ENCODE results near the gene KIAA1217. TPM values are rescaled to one million over a fixed set of nuclear protein-coding genes. Genes with fewer than 3 reads are reported as not detected.
A peak's percentile ranks its signal among the peaks of the same experiment; 100 is the strongest.

Gene KIAA1217
- total and polyA plus RNA-seq, 2 experiments from 2014 or later, result 5.4 to 8.1 TPM

GRCh38 chr10:24455447-24455846, 246.5 kb downstream of the KIAA1217 start:
- H2AFZ ChIP-seq, result no peak overlapping the region
- no peaks in the 10 kb centered on the region for H3K9me3 ChIP-seq (ENCODE audit: low read depth)
- peaks cover 5% of the 10 kb centered on the region; the same call in 1 of the 2 replicates for H3K79me2 ChIP-seq (ENCODE audit: insufficient read depth)
- in situ Hi-C loops (cut with MboI), result no loop called here
- H3K27me3 ChIP-seq (replicated peaks; ENCODE audit: insufficient read depth), result no peaks in the 10 kb centered on the region
- no peaks in the 10 kb centered on the region for H3K9me2 ChIP-seq (ENCODE audit: insufficient read depth)
- H3K4me3 ChIP-seq, result no peak overlapping the region
- peak overlapping the region; percentile 59 for H3K9ac ChIP-seq
- TF ChIP-seq EZH2 (IDR thresholded peaks at IDR 0.05; ENCODE audit: insufficient read depth, poor library complexity, severe bottlenecking) (no peak), EZH2phosphoT487 (IDR thresholded peaks at IDR 0.05; ENCODE audit: insufficient read depth, low read depth) (no peak)
- no peak overlapping the region for H3K4me2 ChIP-seq (ENCODE audit: unreplicated experiment)
- H3K4me1 ChIP-seq (ENCODE audit: insufficient read depth), result peaks cover 57% of the 10 kb centered on the region
- WGBS, 2 experiments (ENCODE audit: low coverage in 1 of 2, low lambda C conversion rate in 2 of 2, missing lambda C conversion rate in 2 of 2), result 94 to 97% methylated on average over 4 of the region's 4 CpGs
- DNase-seq, result no peak
- peaks cover 45% of the 10 kb centered on the region for H3F3A ChIP-seq (ENCODE audit: insufficient read depth)
- peak overlapping the region; percentile 84 for H3K27ac ChIP-seq
- no peaks in the 10 kb centered on the region for H4K20me1 ChIP-seq (ENCODE audit: insufficient read depth)
- no peaks in the 10 kb centered on the region for H3K36me3 ChIP-seq (ENCODE audit: low read depth)

GRCh38 chr10:24456322-24456721, 247.4 kb downstream of the KIAA1217 start:
- Histone ChIP-seq H3F3A (ENCODE audit: insufficient read depth) (peaks cover 45% of the 10 kb centered on the region), H3K36me3 (ENCODE audit: low read depth) (no peaks in the 10 kb centered on the region), H3K4me1 (ENCODE audit: insufficient read depth) (peaks cover 48% of the 10 kb centered on the region), H3K79me2 (ENCODE audit: insufficient read depth) (no peaks in the 10 kb centered on the region), H2AFZ (no peak overlapping the region), H3K9me2 (ENCODE audit: insufficient read depth) (no peaks in the 10 kb centered on the region), H3K9me3 (ENCODE audit: low read depth) (no peaks in the 10 kb centered on the region), H3K27me3 (replicated peaks; ENCODE audit: insufficient read depth) (no peaks in the 10 kb centered on the region), H3K4me2 (ENCODE audit: unreplicated experiment) (peak overlapping the region; percentile 45), H3K4me3 (peak overlapping the region; percentile 25; the same call in 1 of the 2 replicates), H4K20me1 (ENCODE audit: insufficient read depth) (no peaks in the 10 kb centered on the region), H3K9ac (peak overlapping the region; percentile 59), H3K27ac (peak overlapping the region; percentile 84)
- TF ChIP-seq EZH2 (IDR thresholded peaks at IDR 0.05; ENCODE audit: insufficient read depth, poor library complexity, severe bottlenecking), result no peak
- no peak for TF ChIP-seq EZH2phosphoT487 (IDR thresholded peaks at IDR 0.05; ENCODE audit: insufficient read depth, low read depth)
- 2% methylated on average over 4 of the region's 4 CpGs for WGBS, 2 experiments (ENCODE audit: low coverage in 1 of 2, low lambda C conversion rate in 2 of 2, missing lambda C conversion rate in 2 of 2)
- in situ Hi-C loops (cut with MboI), result no loop called here
- DNase-seq, result peak; percentile 98

GRCh38 chr10:24457661-24458318, 248.9 kb downstream of the KIAA1217 start:
- Histone ChIP-seq H3K27ac (peak overlapping the region; percentile 15), H3K9ac (no peak overlapping the region), H2AFZ (no peak overlapping the region), H3K9me3 (ENCODE audit: low read depth) (no peaks in the 10 kb centered on the region), H3K27me3 (replicated peaks; ENCODE audit: insufficient read depth) (no peaks in the 10 kb centered on the region), H3K4me3 (no peak overlapping the region), H3K79me2 (ENCODE audit: insufficient read depth) (no peaks in the 10 kb centered on the region), H3K9me2 (ENCODE audit: insufficient read depth) (no peaks in the 10 kb centered on the region), H3K36me3 (ENCODE audit: low read depth) (no peaks in the 10 kb centered on the region), H3F3A (ENCODE audit: insufficient read depth) (peaks cover 49% of the 10 kb centered on the region), H4K20me1 (ENCODE audit: insufficient read depth) (no peaks in the 10 kb centered on the region), H3K4me2 (ENCODE audit: unreplicated experiment) (no peak overlapping the region), H3K4me1 (ENCODE audit: insufficient read depth) (peaks cover 45% of the 10 kb centered on the region)
- DNase-seq, result peak; percentile 36
- TF ChIP-seq EZH2phosphoT487 (IDR thresholded peaks at IDR 0.05; ENCODE audit: insufficient read depth, low read depth) (no peak), EZH2 (IDR thresholded peaks at IDR 0.05; ENCODE audit: insufficient read depth, poor library complexity, severe bottlenecking) (no peak)
- in situ Hi-C loops (cut with MboI), result no loop called here
- whole genome bisulfite sequencing, 2 experiments (ENCODE audit: low coverage in 1 of 2, low lambda C conversion rate in 2 of 2, missing lambda C conversion rate in 2 of 2), result 93% methylated on average over 7 of the region's 7 CpGs

- H3K79me2 ChIP-seq (ENCODE audit: insufficient read depth), result no peaks in the 10 kb centered on the region
- H3K36me3 ChIP-seq (ENCODE audit: low read depth), result no peaks in the 10 kb centered on the region
- no peak overlapping the region for H3K4me2 ChIP-seq (ENCODE audit: unreplicated experiment)
- H3K27ac ChIP-seq, result no peak overlapping the region
- in situ Hi-C loops (cut with MboI), result no loop called here
- H3K27me3 ChIP-seq (replicated peaks; ENCODE audit: insufficient read depth), result no peaks in the 10 kb centered on the region
- peaks cover 47% of the 10 kb centered on the region for H3K4me1 ChIP-seq (ENCODE audit: insufficient read depth)
- no peak overlapping the region for H3K4me3 ChIP-seq
- WGBS, 2 experiments (ENCODE audit: low coverage in 1 of 2, low lambda C conversion rate in 2 of 2, missing lambda C conversion rate in 2 of 2), result 79 to 84% methylated on average over 3 of the region's 3 CpGs
- H3K9me3 ChIP-seq (ENCODE audit: low read depth), result no peaks in the 10 kb centered on the region
- peaks cover 51% of the 10 kb centered on the region for H3F3A ChIP-seq (ENCODE audit: insufficient read depth)
- TF ChIP-seq EZH2 (IDR thresholded peaks at IDR 0.05; ENCODE audit: insufficient read depth, poor library complexity, severe bottlenecking) (no peak), EZH2phosphoT487 (IDR thresholded peaks at IDR 0.05; ENCODE audit: insufficient read depth, low read depth) (no peak)
- no peak for DNase-seq
- no peaks in the 10 kb centered on the region for H3K9me2 ChIP-seq (ENCODE audit: insufficient read depth)
- H2AFZ ChIP-seq, result no peak overlapping the region
- no peaks in the 10 kb centered on the region for H4K20me1 ChIP-seq (ENCODE audit: insufficient read depth)
- no peak overlapping the region for H3K9ac ChIP-seq
Observed at GRCh38 chr10:24459836-24460235, 250.9 kb downstream of the KIAA1217 start.

All from GM23248 (cell line).